Lung (tissue), 12 donors: ENCODE results near the gene PPP1R14B. TPM values are rescaled to one million over a fixed set of nuclear protein-coding genes. Genes with fewer than 3 reads are reported as not detected.

ENCODE experiments used
- ATAC-seq: fragments of 200-7000 bp; cut with Tn5 transposase; one replicate; pipeline ENCODE4 v1.9.1; 2020; ENCODE audit warnings: moderate number of reproducible peaks; ENCODE audit not compliant: insufficient read depth, low FRiP score
- DNase-seq, 3 donors: peaks; one replicate each; pipeline ENCODE4 v3.0.0-alpha.2; 2013 to 2017
- H3K27ac ChIP-seq, 2 donors: one replicate each; pipeline ENCODE4 v1.5.1; 2013; ENCODE audit warnings: mild to moderate bottlenecking in 2 of 2, moderate library complexity in 2 of 2, control low read depth in 1 of 2, inconsistent platforms in 1 of 2, low read depth in 1 of 2, low read length in 1 of 2
- H3K27me3 ChIP-seq, 3 donors: one replicate each; pipeline ENCODE4 v1.5.1; 2013; ENCODE audit warnings: low read length in 2 of 3; ENCODE audit not compliant: control insufficient read depth in 3 of 3, insufficient read depth in 3 of 3
- H3K36me3 ChIP-seq, 4 donors: one replicate each; pipeline ENCODE4 v1.5.1; 2013; ENCODE audit warnings: low read length in 4 of 4, mild to moderate bottlenecking in 1 of 4, moderate library complexity in 1 of 4; ENCODE audit not compliant: control insufficient read depth in 4 of 4, insufficient read depth in 4 of 4
- H3K4me1 ChIP-seq, 5 donors: one replicate each; pipeline ENCODE4 v1.5.1; 2013; ENCODE audit warnings: low read length in 5 of 5, mild to moderate bottlenecking in 2 of 5, moderate library complexity in 1 of 5; ENCODE audit not compliant: control insufficient read depth in 5 of 5, insufficient read depth in 5 of 5
- H3K4me3 ChIP-seq: one replicate; pipeline ENCODE4 v1.5.1; 2013; ENCODE audit warnings: mild to moderate bottlenecking, control low read depth, moderate library complexity
- H3K9ac ChIP-seq, 2 donors: one replicate each; pipeline ENCODE4 v1.5.1; 2013; ENCODE audit warnings: low read length in 2 of 2, control low read depth in 1 of 2; ENCODE audit not compliant: insufficient read depth in 1 of 2
- H3K9me3 ChIP-seq, 4 donors: one replicate each; pipeline ENCODE4 v1.5.1; 2013; ENCODE audit warnings: low read length in 3 of 4, mild to moderate bottlenecking in 1 of 4, moderate library complexity in 1 of 4; ENCODE audit not compliant: control insufficient read depth in 4 of 4, insufficient read depth in 3 of 4
- WGBS, 2 donors: extraction: QIAGEN DNeasy Blood & Tissue Kit; methylation state at CpG; one replicate each; pipeline ENCODE4 v1.1.7; 2013; 5-methylcytosine and 5-hydroxymethylcytosine counted together
- polyA plus RNA-seq, 2 donors: library from polyadenylated mRNA; stranded (reverse); fragments of 200-250 nt; gene quantifications; one replicate each; pipeline ENCODE4 v1.2.1, GENCODE V29; 2013
- total RNA-seq, 2 donors: library from RNA; depleted of rRNA in 1 of 2; stranded (reverse); fragments of >200 nt in 1 of 2; gene quantifications; one replicate each; pipeline ENCODE4 v1.2.1, GENCODE V29; 2014 to 2021
- TF ChIP-seq, protein P1 (sequence below): IDR thresholded peaks from 2 replicates; pipeline ENCODE4 v1.5.1; 2012; ENCODE audit warnings: mild to moderate bottlenecking; ENCODE audit errors: control extremely low read depth, extremely low read depth
- donor health status: control.
- donor health status: control.
- donor health status: Bipolar disorder and iron deficiency.
- donor health status: healthy.
- donor health status: DM: yes; HTN: yes; CAD: no.

PPP1R14B gene
- total and polyA plus RNA-seq, 4 donors = 28.2 to 241 (median 152) TPM

DNA sequence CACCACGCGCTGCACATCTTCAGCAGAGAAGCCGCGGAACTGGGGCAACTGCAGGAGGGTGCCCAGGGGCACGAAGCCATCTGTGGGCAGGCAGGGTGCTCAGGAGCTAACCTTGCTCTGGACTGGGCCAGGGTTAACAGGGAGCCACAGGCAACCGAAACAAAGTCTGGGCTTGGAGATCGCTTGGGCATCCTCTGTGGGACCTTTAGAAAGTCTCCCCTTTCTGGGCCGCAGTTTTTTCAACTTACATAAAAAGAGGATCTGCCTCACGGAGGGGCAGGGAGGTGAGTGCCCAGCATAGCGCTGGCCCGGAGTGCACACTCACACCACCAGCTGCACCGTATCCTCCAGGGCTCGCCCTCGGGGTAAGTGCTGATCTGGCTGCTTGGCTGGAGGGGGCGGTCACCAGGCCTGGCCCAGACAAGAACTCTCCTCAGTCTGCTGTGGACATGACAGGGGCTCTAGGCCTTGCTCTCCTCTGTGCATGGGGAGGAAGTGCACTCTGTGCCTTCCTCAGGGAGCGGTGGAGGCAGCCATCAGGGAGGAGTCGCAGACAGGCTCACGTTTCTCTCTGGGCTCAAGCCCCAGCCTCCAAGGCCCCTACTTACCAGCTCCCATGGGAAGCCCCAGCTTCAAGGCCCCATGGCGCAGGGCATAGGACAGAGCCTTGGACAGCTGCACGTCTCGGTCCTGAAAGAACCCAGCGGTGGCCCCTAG, 21.7 kb downstream of the PPP1R14B start:
- peak overlapping the region in 1 of 2 donors; percentile 91 for H3K27ac ChIP-seq
- H3K9me3 ChIP-seq = no peaks in the 10 kb centered on the region
- no peaks in the 10 kb centered on the region for H3K27me3 ChIP-seq
- H3K9ac ChIP-seq = peak overlapping the region in 1 of 2 donors; percentile 63
- peaks cover 0 to 26% (median 2%) of the 10 kb centered on the region in 4 donors for H3K36me3 ChIP-seq
- ATAC-seq (no peak), DNase-seq (no peak)
- H3K4me3 ChIP-seq = peak overlapping the region; percentile 66
- WGBS, 2 donors = 61% methylated on average over 21 to 22 of the region's 22 CpGs
- peaks cover 0 to 29% (median 4%) of the 10 kb centered on the region in 5 donors for H3K4me1 ChIP-seq
- TF ChIP-seq, protein P1, sequence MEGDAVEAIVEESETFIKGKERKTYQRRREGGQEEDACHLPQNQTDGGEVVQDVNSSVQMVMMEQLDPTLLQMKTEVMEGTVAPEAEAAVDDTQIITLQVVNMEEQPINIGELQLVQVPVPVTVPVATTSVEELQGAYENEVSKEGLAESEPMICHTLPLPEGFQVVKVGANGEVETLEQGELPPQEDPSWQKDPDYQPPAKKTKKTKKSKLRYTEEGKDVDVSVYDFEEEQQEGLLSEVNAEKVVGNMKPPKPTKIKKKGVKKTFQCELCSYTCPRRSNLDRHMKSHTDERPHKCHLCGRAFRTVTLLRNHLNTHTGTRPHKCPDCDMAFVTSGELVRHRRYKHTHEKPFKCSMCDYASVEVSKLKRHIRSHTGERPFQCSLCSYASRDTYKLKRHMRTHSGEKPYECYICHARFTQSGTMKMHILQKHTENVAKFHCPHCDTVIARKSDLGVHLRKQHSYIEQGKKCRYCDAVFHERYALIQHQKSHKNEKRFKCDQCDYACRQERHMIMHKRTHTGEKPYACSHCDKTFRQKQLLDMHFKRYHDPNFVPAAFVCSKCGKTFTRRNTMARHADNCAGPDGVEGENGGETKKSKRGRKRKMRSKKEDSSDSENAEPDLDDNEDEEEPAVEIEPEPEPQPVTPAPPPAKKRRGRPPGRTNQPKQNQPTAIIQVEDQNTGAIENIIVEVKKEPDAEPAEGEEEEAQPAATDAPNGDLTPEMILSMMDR = no peak

DNA sequence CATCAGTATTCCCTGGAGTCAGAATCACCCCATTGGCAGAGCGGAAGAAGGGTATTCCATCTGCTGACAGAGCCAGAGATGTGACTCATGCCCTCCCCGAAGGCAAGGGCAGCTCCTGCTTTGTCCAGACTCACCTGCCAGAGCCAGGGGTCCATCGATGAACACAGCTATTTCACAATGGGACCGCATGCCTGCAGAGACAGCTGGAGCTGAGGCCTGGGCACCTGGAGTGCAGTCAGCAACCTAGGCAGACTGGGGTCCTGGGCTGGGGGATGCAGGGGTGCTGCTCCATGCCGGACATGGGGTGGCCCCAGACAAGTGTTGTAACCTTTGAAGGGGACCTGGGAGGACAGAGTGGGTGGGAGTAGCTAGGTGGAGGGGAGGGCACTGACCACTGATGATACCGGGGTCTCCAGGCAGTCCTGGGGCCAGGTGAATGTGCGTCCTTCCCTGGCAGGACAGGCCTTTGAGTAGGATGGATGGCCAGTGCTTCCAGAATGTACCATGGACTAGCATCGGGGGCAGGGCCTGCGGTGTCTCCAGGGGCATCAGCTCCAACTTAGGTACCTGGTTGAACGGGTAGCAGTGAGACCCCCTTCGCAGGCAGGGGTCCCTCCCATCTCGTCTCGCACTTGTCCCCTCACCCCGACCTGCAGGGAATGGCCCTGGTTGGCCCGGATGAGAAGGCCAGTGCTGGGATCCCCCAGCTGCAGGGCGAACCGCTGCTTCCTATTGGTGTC, 22.4 kb downstream of the PPP1R14B start:
- DNase-seq (no peak), ATAC-seq (no peak)
- Histone ChIP-seq H3K36me3 (peaks cover 0 to 34% (median 2%) of the 10 kb centered on the region in 4 donors), H3K9ac (no peak overlapping the region), H3K27me3 (no peaks in the 10 kb centered on the region), H3K4me3 (no peak overlapping the region), H3K9me3 (no peaks in the 10 kb centered on the region), H3K27ac (no peak overlapping the region), H3K4me1 (peaks cover 0 to 22% (median 4%) of the 10 kb centered on the region in 5 donors)
- TF ChIP-seq, protein P1 = no peak
- WGBS, 2 donors = 91 to 93% methylated on average over 17 of the region's 17 CpGs

DNA sequence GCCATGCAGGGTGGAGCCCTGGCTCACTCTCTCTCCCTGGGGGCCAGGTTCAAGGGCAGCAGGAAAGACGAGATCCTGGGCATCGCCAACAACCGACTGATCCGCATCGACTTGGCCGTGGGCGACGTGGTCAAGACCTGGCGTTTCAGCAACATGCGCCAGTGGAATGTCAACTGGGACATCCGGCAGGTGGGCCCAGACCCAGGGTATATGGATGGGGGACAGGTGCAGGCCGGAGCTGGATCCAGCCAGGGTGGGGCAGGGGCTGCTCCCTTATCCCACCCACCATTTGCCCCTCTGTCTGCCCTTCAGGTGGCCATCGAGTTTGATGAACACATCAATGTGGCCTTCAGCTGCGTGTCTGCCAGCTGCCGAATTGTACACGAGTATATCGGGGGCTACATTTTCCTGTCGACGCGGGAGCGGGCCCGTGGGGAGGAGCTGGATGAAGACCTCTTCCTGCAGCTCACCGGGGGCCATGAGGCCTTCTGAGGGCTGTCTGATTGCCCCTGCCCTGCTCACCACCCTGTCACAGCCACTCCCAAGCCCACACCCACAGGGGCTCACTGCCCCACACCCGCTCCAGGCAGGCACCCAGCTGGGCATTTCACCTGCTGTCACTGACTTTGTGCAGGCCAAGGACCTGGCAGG, 23.6 kb downstream of the PPP1R14B start:
- Histone ChIP-seq H3K4me1 (peaks cover 0 to 24% (median 4%) of the 10 kb centered on the region in 5 donors), H3K9ac (no peak overlapping the region), H3K36me3 (peaks cover 0 to 38% (median 2%) of the 10 kb centered on the region in 4 donors), H3K27me3 (no peaks in the 10 kb centered on the region), H3K4me3 (no peak overlapping the region), H3K9me3 (no peaks in the 10 kb centered on the region), H3K27ac (no peak overlapping the region)
- TF ChIP-seq, protein P1 = no peak
- no peak for DNase-seq
- ATAC-seq = no peak
- WGBS, 2 donors = 87% methylated on average over 24 of the region's 24 CpGs
